DMS 273 (cell line): Measurements from ENCODE around the gene AMFR.

ENCODE experiments used
- DNase-seq: peaks from one replicate; lab custom pipeline; 2025; ENCODE audit not compliant: unreplicated experiment; lab: John Stamatoyannopoulos, UW

Gene AMFR

GRCh38 chr16:56312556-56312955 is 112.8 kb downstream of the AMFR start:
- DNase-seq = no peak

- no peak for DNase-seq
Measured at GRCh38 chr16:56312028-56312300, 113.4 kb downstream of the AMFR start.
